Measurements from ENCODE around the gene NXPH1.

GRCh38 chr7:8773518-8773917 is 340.1 kb downstream of the NXPH1 start:
- TF ChIP-seq POLR2A (IDR thresholded peaks at IDR 0.05; ENCODE audit: low read length) (no peak), GATA1 (IDR thresholded peaks at IDR 0.05; ENCODE audit: low read depth, low read length) (no peak)

Data from erythroblast (primary cell).